GM18519 (cell line): Measurements from ENCODE around the gene LRRC4C.

Source experiments
- ATAC-seq: cut with Tn5 transposase; IDR thresholded peaks from one replicate; pipeline ENCODE4 v1.9.1; 2021; ENCODE audit warnings: mild to moderate bottlenecking, moderate library complexity; ENCODE audit not compliant: unreplicated experiment, low FRiP score

Gene LRRC4C

DNA sequence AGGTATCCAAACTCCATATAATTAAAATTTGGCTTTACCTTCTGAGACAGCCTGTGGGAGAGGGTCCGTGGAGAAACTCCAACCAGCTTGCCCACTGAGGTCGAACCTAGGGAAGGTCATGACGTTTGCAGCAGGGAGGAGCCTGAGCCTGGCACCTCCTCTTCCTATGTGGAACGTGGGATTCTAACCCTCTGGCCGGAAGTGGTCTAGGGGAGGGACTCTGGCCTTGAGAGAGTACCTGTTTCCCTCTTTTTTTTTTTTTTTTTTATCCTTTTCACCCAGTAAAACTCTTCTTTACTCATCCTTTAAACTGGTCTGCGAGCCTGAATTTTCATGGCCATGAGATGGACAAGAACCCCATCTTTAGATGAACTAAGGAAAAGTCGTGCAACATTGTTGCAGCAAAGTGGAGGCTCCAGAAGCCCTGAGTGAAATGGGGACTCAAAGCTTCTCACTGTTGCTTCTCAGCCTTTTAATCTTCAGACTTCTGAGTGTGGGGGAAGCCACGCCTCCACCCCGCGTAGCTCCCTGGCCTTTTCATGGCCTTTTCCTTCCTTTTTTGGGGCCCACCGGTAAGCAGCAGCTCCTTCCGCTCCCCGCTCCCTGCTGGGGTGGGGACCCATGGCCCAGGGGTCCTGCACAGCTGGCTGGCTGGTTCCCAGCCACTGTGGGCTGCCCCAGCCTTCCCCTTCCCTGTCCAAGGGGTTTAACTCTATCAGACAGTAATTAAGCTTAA, 1359.9 kb downstream of the LRRC4C start:
- ATAC-seq, result no peak

DNA sequence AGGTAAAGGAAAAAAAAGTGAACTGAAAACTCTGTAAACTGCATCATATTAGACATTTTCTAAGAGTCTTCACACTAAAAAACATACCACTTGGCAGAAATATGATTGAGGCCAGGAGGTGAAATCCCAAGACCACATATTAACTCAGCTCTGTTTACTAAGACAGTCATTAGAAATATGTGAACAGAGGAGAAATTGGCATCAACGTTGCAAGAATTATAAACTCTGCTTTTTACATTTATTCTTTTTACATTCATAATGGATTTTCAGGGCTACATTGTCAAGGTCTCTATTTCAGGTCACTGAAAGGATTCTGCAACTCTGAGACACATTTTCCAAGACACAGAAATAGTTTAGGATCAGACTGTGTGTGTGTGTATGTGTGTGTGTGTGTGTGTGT, 1364.0 kb downstream of the LRRC4C start:
- no peak for ATAC-seq

DNA sequence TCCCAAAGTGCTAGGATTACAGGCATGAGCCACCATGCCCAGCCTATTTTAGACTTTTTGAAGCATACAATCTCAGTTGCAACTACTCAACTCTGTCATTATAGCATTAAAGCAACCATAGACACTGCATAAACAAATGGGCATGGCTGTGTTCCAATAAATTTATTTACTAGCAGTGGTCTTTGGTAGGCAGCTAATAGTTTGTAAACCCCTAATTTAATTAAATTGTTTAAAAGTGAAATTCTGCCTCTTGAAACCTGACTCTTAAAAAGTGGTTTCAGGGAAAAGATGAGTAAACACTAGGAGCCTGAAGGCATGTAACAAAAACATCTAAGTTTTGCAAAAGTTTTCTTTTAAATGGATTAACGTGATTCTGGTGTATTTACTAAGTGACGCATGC, 1364.5 kb downstream of the LRRC4C start:
- ATAC-seq, result no peak

DNA sequence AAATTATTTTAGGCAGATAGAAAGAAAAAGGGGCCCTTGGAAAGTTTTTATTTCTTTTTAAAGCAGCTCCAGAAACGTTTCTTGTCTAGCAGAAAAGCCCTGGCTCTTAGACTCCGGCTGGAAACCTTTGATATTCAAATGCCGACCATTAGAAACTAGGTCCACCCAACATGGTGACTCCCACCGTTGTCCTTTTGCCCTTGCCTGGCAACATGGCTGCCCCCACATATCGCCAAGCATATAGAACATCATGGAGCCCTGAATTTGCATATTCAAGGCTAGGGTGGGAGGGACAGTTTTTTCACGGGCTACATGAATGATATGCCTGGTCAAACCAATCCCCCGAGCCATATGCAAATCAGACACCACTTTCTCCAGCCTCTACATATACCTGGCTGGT, 1379.0 kb downstream of the LRRC4C start:
- no peak for ATAC-seq
